Erythroblast (primary cell): ENCODE data around the gene TBC1D25.

Experiments used
- GATA1 ChIP-seq: IDR thresholded peaks from 2 replicates; pipeline ENCODE4 v1.6.1; 2011; ENCODE audit warnings: low read depth, mild to moderate bottlenecking, control low read depth, low read length, moderate library complexity
- POLR2A ChIP-seq: IDR thresholded peaks from 2 replicates; pipeline ENCODE4 v1.6.1; 2011; ENCODE audit warnings: mild to moderate bottlenecking, low read length

DNA sequence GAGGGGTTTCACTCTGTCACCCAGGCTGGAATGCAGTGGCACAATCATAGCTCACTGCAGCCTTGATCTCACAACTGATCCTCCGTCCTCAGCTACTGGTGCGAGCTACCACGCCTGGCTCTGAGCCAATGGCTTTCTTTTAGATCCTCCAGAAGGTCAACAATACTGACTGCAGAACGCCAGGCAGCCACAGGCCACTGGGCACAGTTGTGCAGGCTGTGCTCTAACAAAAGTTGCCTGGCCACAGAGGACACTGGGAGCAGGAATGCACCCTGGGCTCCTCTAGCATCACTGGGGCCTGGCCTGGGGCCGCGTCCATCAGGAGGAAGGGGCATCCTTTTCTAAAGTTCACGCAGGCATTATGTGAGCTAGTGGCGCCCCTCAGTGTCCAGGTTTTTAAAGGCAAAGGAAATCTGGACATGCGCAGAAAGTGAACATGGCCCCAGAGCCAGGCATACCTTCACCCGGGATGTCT lies 45.6 kb upstream of the TBC1D25 start:
- TF ChIP-seq POLR2A (no peak), GATA1 (no peak)
